ENCODE measurements around the gene NBPF3.
"Not testable (repeated sequence)": the region's sequence is repeated elsewhere in the genome, so short reads cannot be mapped to it uniquely, and the experiment has no call there.

DNA sequence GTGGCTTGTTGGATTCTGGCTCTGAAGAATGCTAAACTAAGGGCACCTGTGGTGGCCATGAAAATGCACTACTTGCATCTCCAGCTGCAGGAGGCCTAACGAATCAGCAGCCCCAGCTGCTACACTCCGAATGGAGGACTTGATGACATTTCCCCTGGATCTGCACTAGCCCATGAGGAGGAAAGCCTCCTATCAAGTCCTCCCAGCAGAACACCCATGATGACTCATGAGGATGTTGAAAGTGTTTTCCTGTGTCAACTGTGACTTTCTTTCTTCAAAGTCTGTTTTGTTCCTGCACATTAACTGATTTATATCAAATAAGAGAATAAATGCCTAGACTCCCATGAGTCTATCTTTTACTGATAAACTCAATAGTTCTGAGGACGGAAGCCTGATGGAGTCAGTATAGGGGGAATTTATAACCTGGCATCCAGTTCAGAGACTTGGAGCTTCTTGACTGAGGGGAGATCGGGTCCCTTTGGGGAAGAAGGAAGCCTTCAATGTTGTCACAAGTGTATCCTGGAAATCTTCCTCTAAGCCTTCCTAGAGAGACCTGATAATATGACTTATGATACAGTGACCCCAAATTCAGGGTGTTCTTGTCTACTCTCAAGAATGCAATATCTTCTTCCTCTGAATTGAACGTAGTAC is 14.2 kb downstream of the NBPF3 start:
- not testable (repeated sequence) for TF ChIP-seq POLR2A, POLR2AphosphoS5, EP300 (IDR thresholded peaks at IDR 0.05)
- TF ChIP-seq, protein P1, sequence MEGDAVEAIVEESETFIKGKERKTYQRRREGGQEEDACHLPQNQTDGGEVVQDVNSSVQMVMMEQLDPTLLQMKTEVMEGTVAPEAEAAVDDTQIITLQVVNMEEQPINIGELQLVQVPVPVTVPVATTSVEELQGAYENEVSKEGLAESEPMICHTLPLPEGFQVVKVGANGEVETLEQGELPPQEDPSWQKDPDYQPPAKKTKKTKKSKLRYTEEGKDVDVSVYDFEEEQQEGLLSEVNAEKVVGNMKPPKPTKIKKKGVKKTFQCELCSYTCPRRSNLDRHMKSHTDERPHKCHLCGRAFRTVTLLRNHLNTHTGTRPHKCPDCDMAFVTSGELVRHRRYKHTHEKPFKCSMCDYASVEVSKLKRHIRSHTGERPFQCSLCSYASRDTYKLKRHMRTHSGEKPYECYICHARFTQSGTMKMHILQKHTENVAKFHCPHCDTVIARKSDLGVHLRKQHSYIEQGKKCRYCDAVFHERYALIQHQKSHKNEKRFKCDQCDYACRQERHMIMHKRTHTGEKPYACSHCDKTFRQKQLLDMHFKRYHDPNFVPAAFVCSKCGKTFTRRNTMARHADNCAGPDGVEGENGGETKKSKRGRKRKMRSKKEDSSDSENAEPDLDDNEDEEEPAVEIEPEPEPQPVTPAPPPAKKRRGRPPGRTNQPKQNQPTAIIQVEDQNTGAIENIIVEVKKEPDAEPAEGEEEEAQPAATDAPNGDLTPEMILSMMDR (IDR thresholded peaks at IDR 0.05): not testable (repeated sequence)
